Measurements from ENCODE around the gene ITSN1. TPM values are rescaled to one million over a fixed set of nuclear protein-coding genes. Genes with fewer than 3 reads are reported as not detected.

ITSN1 gene
- total and polyA plus RNA-seq, 5 donors, result 32.8 to 83.6 (median 64.4) TPM

DNA sequence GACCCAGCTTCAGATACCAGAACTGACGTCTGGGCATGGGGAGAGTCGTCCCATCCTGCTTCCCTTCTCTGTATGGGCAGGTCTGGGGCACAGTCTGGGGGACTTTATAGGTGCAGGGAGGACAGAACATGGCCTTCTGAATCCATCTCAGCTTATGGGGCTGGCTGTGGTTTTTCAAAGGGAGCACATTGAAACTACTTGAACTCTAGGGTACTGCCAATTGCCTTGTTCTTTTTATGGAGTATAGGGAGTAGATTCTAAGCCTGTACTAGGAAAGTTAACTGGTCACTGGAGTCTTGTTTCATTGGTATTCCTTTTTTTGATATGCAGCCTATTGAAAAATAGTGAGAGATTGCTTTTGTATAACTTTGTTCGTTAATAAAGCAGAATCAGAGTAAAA is 183.1 kb downstream of the ITSN1 start:
- DNase-seq, result no peak
- H3K27me3 ChIP-seq (ENCODE audit: control insufficient read depth, insufficient read depth), result no peaks in the 10 kb centered on the region
- no peak overlapping the region for H3K4me3 ChIP-seq (ENCODE audit: low read length)
- 63% methylated on average over 3 of the region's 3 CpGs for WGBS
- no peaks in the 10 kb centered on the region for H3K9me3 ChIP-seq (ENCODE audit: control insufficient read depth, low read length)
- ATAC-seq, result no peak
- H3K4me1 ChIP-seq (ENCODE audit: control insufficient read depth, insufficient read depth, low read length), result peaks cover 6% of the 10 kb centered on the region
- intact Hi-C loops (cut with DNase I), result no loop called here
- H3K27ac ChIP-seq (ENCODE audit: low read length), result peak overlapping the region; percentile 65

DNA sequence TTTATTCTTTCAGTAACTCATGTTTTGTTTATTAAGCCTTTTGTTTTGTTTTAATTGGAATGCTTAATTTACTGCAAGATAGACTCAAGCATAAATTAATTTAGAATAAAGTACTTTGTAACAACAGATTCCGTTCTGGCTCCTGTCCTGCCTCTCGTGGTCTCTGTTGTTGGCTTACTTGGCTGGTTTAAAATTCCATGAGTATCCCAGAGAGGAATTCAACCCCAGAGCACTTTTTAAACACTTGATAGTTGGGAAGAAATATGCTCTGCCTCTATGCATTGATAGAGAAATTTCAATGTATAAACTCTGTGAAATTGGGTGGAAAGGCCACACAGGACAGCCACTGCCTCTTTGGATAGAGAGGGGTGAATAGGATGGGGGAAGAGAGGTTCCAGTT is 183.6 kb downstream of the ITSN1 start:
- H3K27ac ChIP-seq (ENCODE audit: low read length), result no peak overlapping the region
- H3K9me3 ChIP-seq (ENCODE audit: control insufficient read depth, low read length), result no peaks in the 10 kb centered on the region
- intact Hi-C loops (cut with DNase I), result no loop called here
- no peak overlapping the region for H3K4me3 ChIP-seq (ENCODE audit: low read length)
- peaks cover 6% of the 10 kb centered on the region for H3K4me1 ChIP-seq (ENCODE audit: control insufficient read depth, insufficient read depth, low read length)
- no peaks in the 10 kb centered on the region for H3K27me3 ChIP-seq (ENCODE audit: control insufficient read depth, insufficient read depth)
- ATAC-seq (no peak), DNase-seq (no peak)
- 48% methylated on average over 2 of the region's 2 CpGs for WGBS

DNA sequence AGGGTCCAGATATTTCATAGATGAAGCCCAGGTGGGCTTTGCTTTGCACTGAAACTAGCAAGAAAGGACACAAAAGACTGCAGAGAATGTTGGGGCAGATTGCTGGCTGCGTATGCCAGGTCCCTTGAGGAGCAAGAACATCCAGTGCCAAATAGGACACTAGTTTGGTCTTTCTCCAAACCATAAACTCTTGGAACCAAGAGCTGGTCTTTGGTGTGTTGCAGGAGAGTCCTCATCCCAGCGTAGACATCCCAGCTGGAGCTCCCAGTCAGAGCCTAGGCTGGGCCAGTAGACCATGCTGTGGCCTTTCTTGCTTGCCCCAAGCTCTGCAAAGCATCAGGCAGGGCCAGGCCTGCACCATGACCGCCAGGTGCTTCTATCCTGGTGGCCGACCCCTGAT is 185.8 kb downstream of the ITSN1 start:
- DNase-seq, result peak; percentile 56 to 76 (median 68)
- H3K27me3 ChIP-seq (ENCODE audit: control insufficient read depth, insufficient read depth), result no peaks in the 10 kb centered on the region
- H3K4me3 ChIP-seq (ENCODE audit: low read length), result no peak overlapping the region
- WGBS, result 69% methylated on average over 4 of the region's 4 CpGs
- no peak overlapping the region for H3K27ac ChIP-seq (ENCODE audit: low read length)
- peaks cover 4% of the 10 kb centered on the region for H3K4me1 ChIP-seq (ENCODE audit: control insufficient read depth, insufficient read depth, low read length)
- intact Hi-C loops (cut with DNase I), result no loop called here
- peak; percentile 83 to 87 for ATAC-seq
- no peaks in the 10 kb centered on the region for H3K9me3 ChIP-seq (ENCODE audit: control insufficient read depth, low read length)

DNA sequence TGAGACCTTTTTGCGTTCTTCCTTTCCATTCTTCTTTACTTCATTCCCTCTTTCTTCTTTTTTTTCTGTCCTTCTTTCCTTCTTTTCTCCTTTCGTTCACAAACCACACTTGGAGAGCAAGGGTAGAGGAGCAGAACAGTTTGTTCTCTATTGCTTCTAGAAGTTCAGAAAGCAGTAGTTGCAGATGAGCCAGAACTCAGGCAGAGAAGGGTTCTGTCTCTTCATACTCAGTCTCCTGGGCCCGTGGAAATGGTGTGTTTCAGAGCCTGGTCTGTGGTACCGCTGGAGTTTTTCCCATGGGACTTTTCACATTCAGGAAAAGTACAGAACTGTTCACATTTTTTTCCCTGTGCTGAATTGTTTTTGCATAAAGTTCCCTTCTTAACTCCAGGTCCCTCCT is 186.3 kb downstream of the ITSN1 start:
- Histone ChIP-seq H3K27me3 (ENCODE audit: control insufficient read depth, insufficient read depth) (no peaks in the 10 kb centered on the region), H3K9me3 (ENCODE audit: control insufficient read depth, low read length) (no peaks in the 10 kb centered on the region), H3K4me3 (ENCODE audit: low read length) (no peak overlapping the region), H3K27ac (ENCODE audit: low read length) (no peak overlapping the region), H3K4me1 (ENCODE audit: control insufficient read depth, insufficient read depth, low read length) (peaks cover 4% of the 10 kb centered on the region)
- DNase-seq, result no peak
- peak in 1 of 2 donors; percentile 48 for ATAC-seq
- WGBS, result 60% methylated on average over 4 of the region's 4 CpGs
- intact Hi-C loops (cut with DNase I), result no loop called here

DNA sequence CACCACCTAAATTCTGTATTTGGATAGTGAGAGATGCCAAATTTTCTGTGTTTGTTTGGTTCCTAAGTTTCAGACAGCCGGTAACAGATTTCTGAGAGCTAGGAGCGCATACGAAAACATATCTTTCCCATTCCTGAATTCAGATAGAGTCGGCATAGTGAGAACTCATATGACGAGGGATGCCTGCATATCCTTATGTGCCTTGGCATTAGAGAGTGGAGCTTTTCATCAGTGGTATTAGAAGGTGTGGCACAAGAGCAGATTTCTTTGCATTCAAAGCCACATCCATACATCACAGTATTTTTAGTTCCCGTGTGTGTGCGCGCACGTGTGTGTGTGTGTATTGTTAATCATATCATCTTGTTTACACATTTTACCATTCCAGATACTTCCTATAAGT is 187.5 kb downstream of the ITSN1 start:
- WGBS, result 95% methylated on average over 9 of the region's 9 CpGs
- Histone ChIP-seq H3K4me1 (ENCODE audit: control insufficient read depth, insufficient read depth, low read length) (peaks cover 4% of the 10 kb centered on the region), H3K27ac (ENCODE audit: low read length) (no peak overlapping the region), H3K9me3 (ENCODE audit: control insufficient read depth, low read length) (no peaks in the 10 kb centered on the region), H3K27me3 (ENCODE audit: control insufficient read depth, insufficient read depth) (no peaks in the 10 kb centered on the region), H3K4me3 (ENCODE audit: low read length) (no peak overlapping the region)
- DNase-seq, result no peak
- ATAC-seq, result no peak
- intact Hi-C loops (cut with DNase I), result no loop called here

DNA sequence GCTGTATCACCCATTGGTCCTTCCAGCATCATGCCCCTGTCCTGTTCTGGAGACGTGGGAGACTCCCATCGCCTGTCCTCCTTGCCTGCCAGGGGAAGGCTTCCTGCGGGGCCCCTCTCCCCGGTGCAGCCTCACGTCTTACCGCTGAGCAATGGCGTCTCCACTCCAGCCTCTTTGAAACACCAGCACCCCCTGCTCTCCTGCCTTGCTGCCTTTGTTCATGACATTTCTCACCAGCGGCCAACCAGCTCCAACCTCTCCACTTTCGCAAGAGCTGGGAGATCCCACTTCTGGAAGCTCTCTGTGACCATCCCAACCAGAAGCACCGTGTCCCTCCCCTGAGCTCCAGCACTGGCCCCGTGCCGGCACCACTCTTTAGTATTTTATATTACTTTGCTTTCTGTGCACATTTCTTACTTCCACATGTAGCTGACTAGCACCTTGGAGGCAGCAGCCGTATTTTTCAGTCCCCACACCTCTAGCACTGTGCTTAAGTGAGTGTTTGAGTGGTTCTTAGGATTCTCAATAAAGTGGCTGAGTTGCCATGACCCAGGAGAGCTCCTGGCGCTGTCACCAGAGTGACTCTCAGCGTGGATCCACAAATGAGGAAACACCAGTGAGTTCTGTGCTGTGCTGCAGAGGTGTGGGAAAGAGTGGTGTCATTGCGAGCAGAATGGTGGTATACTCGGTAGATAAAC is 189.8 kb downstream of the ITSN1 start:
- 89% methylated on average over 17 of the region's 17 CpGs for WGBS
- intact Hi-C loops (cut with DNase I), result no loop called here
- Histone ChIP-seq H3K4me3 (ENCODE audit: low read length) (no peak overlapping the region), H3K27ac (ENCODE audit: low read length) (no peak overlapping the region), H3K9me3 (ENCODE audit: control insufficient read depth, low read length) (no peaks in the 10 kb centered on the region), H3K4me1 (ENCODE audit: control insufficient read depth, insufficient read depth, low read length) (peaks cover 1% of the 10 kb centered on the region), H3K27me3 (ENCODE audit: control insufficient read depth, insufficient read depth) (no peaks in the 10 kb centered on the region)
- no peak for ATAC-seq
- peak in 1 of 3 donors; percentile 9 for DNase-seq

DNA sequence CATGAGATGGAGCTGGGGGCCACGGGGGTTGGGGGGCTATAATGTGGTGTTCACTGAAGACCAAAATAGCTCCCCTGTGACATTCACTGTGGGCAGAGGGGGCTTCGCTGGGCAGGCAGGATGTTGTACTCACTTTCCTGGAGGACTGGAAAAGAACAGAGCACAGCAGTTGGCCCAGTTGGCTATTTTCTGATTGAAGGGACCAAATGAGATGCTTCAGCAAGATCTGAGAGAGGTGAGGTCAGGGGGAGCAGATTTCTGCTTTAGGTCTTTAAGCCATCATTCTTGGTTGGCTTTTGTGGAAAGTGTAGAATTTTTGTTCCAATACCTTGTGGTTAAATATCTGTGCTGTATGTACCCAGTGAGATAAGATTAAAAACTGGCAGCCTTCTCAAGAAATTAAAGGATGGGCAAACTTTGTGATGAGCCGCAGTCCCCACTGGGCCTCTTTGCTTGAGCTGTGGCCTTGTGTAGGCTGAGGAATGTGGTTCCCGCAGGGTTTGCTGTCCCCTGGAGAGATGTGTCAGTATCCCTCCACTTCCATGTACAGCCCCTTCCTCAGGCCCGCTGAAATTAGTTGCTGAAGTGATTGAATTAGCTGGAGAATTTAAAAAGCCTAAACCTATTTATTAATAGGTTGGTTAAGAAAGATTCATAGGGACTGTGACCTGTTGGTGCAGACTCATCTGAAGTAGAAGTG is 192.7 kb downstream of the ITSN1 start:
- no peak for ATAC-seq

DNA sequence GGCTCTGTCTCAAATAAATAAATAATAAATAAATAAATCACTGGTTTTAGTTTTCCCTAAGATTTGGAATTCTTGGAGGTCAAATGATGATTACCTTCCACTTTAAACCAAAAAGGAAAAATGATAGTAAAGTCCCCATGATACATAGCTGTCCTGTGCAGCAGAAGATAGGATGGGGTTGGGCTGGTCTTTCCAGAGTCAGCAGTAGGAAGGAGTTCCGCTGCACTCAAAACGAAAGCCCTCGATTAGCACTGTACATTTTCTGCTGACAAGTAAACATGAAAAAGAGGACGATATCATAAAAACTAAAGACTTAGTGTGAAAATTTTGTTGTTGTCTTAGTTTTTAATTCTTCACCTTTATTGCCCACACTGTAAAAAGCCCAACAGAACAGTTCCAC is 193.6 kb downstream of the ITSN1 start:
- H3K4me1 ChIP-seq (ENCODE audit: control insufficient read depth, insufficient read depth, low read length), result no peaks in the 10 kb centered on the region
- WGBS, result 82% methylated on average over 4 of the region's 4 CpGs
- ATAC-seq (no peak), DNase-seq (no peak)
- H3K9me3 ChIP-seq (ENCODE audit: control insufficient read depth, low read length), result no peaks in the 10 kb centered on the region
- no peak overlapping the region for H3K4me3 ChIP-seq (ENCODE audit: low read length)
- no peak overlapping the region for H3K27ac ChIP-seq (ENCODE audit: low read length)
- intact Hi-C loops (cut with DNase I), result no loop called here
- no peaks in the 10 kb centered on the region for H3K27me3 ChIP-seq (ENCODE audit: control insufficient read depth, insufficient read depth)

More for the DNA sequence above, 192.7 kb downstream of the ITSN1 start:
- WGBS, result 88% methylated on average over 5 of the region's 5 CpGs
- DNase-seq, result peak in 1 of 3 donors; percentile 6
- Histone ChIP-seq H3K27ac (ENCODE audit: low read length) (no peak overlapping the region), H3K9me3 (ENCODE audit: control insufficient read depth, low read length) (no peaks in the 10 kb centered on the region), H3K4me3 (ENCODE audit: low read length) (no peak overlapping the region), H3K27me3 (ENCODE audit: control insufficient read depth, insufficient read depth) (no peaks in the 10 kb centered on the region), H3K4me1 (ENCODE audit: control insufficient read depth, insufficient read depth, low read length) (no peaks in the 10 kb centered on the region)
- intact Hi-C loops (cut with DNase I), result no loop called here

DNA sequence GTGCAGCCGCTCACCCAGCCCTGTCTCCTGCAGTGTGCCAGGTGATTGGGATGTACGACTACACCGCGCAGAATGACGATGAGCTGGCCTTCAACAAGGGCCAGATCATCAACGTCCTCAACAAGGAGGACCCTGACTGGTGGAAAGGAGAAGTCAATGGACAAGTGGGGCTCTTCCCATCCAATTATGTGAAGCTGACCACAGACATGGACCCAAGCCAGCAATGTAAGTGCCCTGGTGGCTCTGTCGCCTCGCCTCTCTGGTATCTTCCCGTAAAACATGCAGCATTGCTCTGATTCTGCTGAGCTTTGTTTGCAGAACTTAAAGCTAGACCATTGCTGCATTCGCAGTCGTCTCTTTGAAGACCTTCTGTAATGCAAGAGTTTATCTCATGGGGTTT is 194.1 kb downstream of the ITSN1 start:
- DNase-seq, result peak in 2 of 3 donors; percentile 30 to 53
- no peaks in the 10 kb centered on the region for H3K27me3 ChIP-seq (ENCODE audit: control insufficient read depth, insufficient read depth)
- intact Hi-C loops (cut with DNase I), result no loop called here
- 89% methylated on average over 11 of the region's 11 CpGs for WGBS
- H3K9me3 ChIP-seq (ENCODE audit: control insufficient read depth, low read length), result no peaks in the 10 kb centered on the region
- no peaks in the 10 kb centered on the region for H3K4me1 ChIP-seq (ENCODE audit: control insufficient read depth, insufficient read depth, low read length)
- peak; percentile 21 to 34 for ATAC-seq
- H3K27ac ChIP-seq (ENCODE audit: low read length), result no peak overlapping the region
- no peak overlapping the region for H3K4me3 ChIP-seq (ENCODE audit: low read length)

DNA sequence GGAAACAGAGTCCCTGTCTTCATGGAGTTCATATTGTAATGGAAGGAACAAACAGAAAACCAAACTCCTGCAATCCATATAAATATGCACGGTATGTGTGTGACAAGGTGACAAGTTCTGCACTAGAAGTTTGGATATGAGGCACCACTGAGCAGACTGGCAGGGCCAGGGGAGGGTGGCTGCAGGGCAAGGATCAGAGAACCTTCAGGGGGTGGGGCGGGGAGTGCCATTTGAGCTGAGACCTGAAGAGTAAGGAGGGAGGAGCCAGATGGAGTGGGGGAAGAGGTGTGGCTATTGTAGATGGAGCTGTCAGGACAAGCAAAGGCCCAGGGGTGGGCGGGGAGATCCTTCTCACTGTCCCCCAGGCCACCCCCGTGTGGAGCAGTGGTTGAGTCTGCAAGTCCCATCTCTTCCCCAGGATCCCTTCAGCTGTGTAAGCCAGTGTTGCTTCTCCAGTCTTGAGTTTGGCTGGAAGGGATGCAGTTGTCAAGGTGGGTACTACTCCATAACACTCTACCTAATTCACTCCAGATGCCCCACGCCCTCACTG is 196.9 kb downstream of the ITSN1 start:
- intact Hi-C loops (cut with DNase I), result no loop called here
- H3K27me3 ChIP-seq (ENCODE audit: control insufficient read depth, insufficient read depth), result no peaks in the 10 kb centered on the region
- no peak overlapping the region for H3K4me3 ChIP-seq (ENCODE audit: low read length)
- no peak for ATAC-seq
- H3K4me1 ChIP-seq (ENCODE audit: control insufficient read depth, insufficient read depth, low read length), result peaks cover 7% of the 10 kb centered on the region
- H3K9me3 ChIP-seq (ENCODE audit: control insufficient read depth, low read length), result no peaks in the 10 kb centered on the region
- 95% methylated on average over 5 of the region's 5 CpGs for WGBS
- peak in 1 of 3 donors; percentile 34 for DNase-seq
- no peak overlapping the region for H3K27ac ChIP-seq (ENCODE audit: low read length)

DNA sequence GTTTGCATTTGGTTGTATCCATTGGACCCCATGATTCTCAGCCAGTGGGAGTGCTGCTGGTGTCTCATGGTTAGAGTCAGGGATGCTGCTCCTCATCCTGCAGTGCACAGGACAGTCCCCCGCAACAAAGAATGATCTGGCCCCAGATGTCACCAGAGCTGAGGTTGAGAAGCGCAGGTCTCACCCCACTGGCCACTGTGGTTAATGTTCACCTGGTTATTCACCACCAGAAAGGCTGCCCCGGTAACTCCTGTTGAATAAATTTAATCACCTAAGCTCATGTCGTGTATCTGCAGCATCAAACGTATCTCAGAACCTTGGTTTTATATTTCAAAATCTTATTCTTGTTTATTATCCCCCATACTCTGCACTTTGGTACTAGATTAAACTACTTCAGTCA is 197.5 kb downstream of the ITSN1 start:
- H3K4me1 ChIP-seq (ENCODE audit: control insufficient read depth, insufficient read depth, low read length), result peaks cover 11% of the 10 kb centered on the region
- H3K4me3 ChIP-seq (ENCODE audit: low read length), result no peak overlapping the region
- ATAC-seq, result no peak
- 96% methylated on average over 5 of the region's 5 CpGs for WGBS
- no peak for DNase-seq
- H3K27ac ChIP-seq (ENCODE audit: low read length), result no peak overlapping the region
- intact Hi-C loops (cut with DNase I), result no loop called here
- no peaks in the 10 kb centered on the region for H3K9me3 ChIP-seq (ENCODE audit: control insufficient read depth, low read length)
- no peaks in the 10 kb centered on the region for H3K27me3 ChIP-seq (ENCODE audit: control insufficient read depth, insufficient read depth)

All from right cardiac atrium (tissue), 5 donors.